PC-3 (cell line): ENCODE results near the gene ECHS1. TPM values are rescaled to one million over a fixed set of nuclear protein-coding genes. Genes with fewer than 3 reads are reported as not detected.
"Not testable (repeated sequence)": the region's sequence is repeated elsewhere in the genome, so short reads cannot be mapped to it uniquely, and the experiment has no call there.

Experiments used
- ATAC-seq: fragments of 200-7000 bp; cut with Tn5 transposase; 2 replicates; pipeline ENCODE4 v1.9.1; 2020; ENCODE audit warnings: mild to moderate bottlenecking, moderate library complexity
- BruUV-seq: library from RNA; stranded (reverse); fragments of 400-500 nt; replicated peaks from 2 replicates; lab custom pipeline; 2021; lab: Mats Ljungman, UMichigan
- CTCF ChIA-PET: fragments of 300-600 bp; sonication (Branson Sonifier 250); formaldehyde crosslinking; loops from one replicate; lab custom pipeline; 2022; ENCODE audit warnings: antibody characterized with exemption; lab: Charles Lee
- POLR2A ChIA-PET: fragments of 300-600 bp; sonication (Branson Sonifier 250); formaldehyde crosslinking; loops from one replicate; lab custom pipeline; 2022; ENCODE audit warnings: antibody characterized with exemption; ENCODE audit not compliant: unreplicated experiment; lab: Charles Lee
- DNase-seq: peaks from one replicate; pipeline ENCODE4 v3.0.0-alpha.2; 2015
- H2AFZ ChIP-seq: fragments of 300-600 bp; sonication (generic); 2 replicates; pipeline ENCODE4 v1.6.0; 2016; ENCODE audit warnings: antibody characterized with exemption, low read length
- H3F3A ChIP-seq: fragments of 300-600 bp; sonication (generic); one replicate; pipeline ENCODE4 v1.6.0; 2017; ENCODE audit warnings: antibody characterized with exemption, low read length, control low read depth, mild to moderate bottlenecking; ENCODE audit not compliant: unreplicated experiment
- H3K27ac ChIP-seq: fragments of 300-600 bp; sonication (generic); 2 replicates; pipeline ENCODE4 v1.5.1; 2016; ENCODE audit warnings: mild to moderate bottlenecking, low read length
- H3K27me3 ChIP-seq: fragments of 300-600 bp; sonication (generic); 2 replicates; pipeline ENCODE4 v1.6.1; 2016; ENCODE audit warnings: low read length, mixed read lengths
- H3K36me3 ChIP-seq: fragments of 300-600 bp; sonication (generic); 2 replicates; pipeline ENCODE4 v1.6.1; 2016; ENCODE audit warnings: low read depth, mixed run types, low read length, mixed read lengths
- H3K4me1 ChIP-seq: fragments of 300-600 bp; sonication (generic); 2 replicates; pipeline ENCODE4 v1.5.1; 2016; ENCODE audit warnings: low read length; ENCODE audit not compliant: insufficient read depth
- H3K4me2 ChIP-seq: fragments of 300-600 bp; sonication (generic); 2 replicates; pipeline ENCODE4 v1.6.0; 2016; ENCODE audit warnings: low read length
- H3K4me3 ChIP-seq: fragments of 300-600 bp; sonication (generic); 2 replicates; pipeline ENCODE4 v1.5.1; 2016; ENCODE audit warnings: mild to moderate bottlenecking, low read length, mixed read lengths
- H3K79me2 ChIP-seq: fragments of 300-600 bp; sonication (generic); 2 replicates; pipeline ENCODE4 v1.6.1; 2017; ENCODE audit warnings: low read length, mixed read lengths
- H3K9ac ChIP-seq: fragments of 300-600 bp; sonication (generic); 2 replicates; pipeline ENCODE4 v1.6.0; 2016; ENCODE audit warnings: mild to moderate bottlenecking, low read length
- H3K9me2 ChIP-seq: fragments of 300-600 bp; sonication (generic); replicated peaks from 2 replicates; pipeline ENCODE4 v1.6.1; 2016; ENCODE audit warnings: mixed run types, low read length, mixed read lengths
- H3K9me3 ChIP-seq: fragments of 300-600 bp; sonication (generic); 2 replicates; pipeline ENCODE4 v1.6.1; 2016; ENCODE audit warnings: low read length, mixed read lengths
- H4K20me1 ChIP-seq: fragments of 300-600 bp; sonication (generic); 2 replicates; pipeline ENCODE4 v1.6.1; 2016; ENCODE audit warnings: low read length, mixed read lengths
- CTCF ChIP-seq: fragments of 300-600 bp; sonication (generic); conservative IDR thresholded peaks from 2 replicates; pipeline ENCODE4 v1.5.1; 2017; ENCODE audit warnings: antibody characterized with exemption, low read depth, mild to moderate bottlenecking, low read length
- EZH2 ChIP-seq: fragments of 300-600 bp; sonication (generic); IDR thresholded peaks from one replicate; pipeline ENCODE4 v1.6.1; 2017; ENCODE audit warnings: antibody characterized with exemption, mild to moderate bottlenecking, low read length; ENCODE audit not compliant: unreplicated experiment
- EZH2phosphoT487 ChIP-seq: fragments of 300-600 bp; sonication (generic); IDR thresholded peaks from 2 replicates; pipeline ENCODE4 v1.6.1; 2018; ENCODE audit warnings: mild to moderate bottlenecking, antibody characterized with exemption, low read length, borderline replicate concordance
- intact Hi-C: fragments of 100-400 bp; cut with micrococcal nuclease; formaldehyde crosslinking; loops from 2 replicates; pipeline ENCODE4 v1.9.0; 2023
- total RNA-seq: library from RNA; depleted of rRNA; stranded (reverse); fragments of >200 nt; gene quantifications from 2 replicates; pipeline ENCODE4 v1.2.3, GENCODE V29; 2014

Gene ECHS1
- total RNA-seq, 1 experiment from 2014 or later = 120 TPM

- H4K20me1 ChIP-seq = no peaks in the 10 kb centered on the region
- H3K79me2 ChIP-seq = peaks cover 18% of the 10 kb centered on the region
- no peak overlapping the region for H3K9ac ChIP-seq
- H3F3A ChIP-seq = no peaks in the 10 kb centered on the region
- H3K36me3 ChIP-seq = peaks cover 27% of the 10 kb centered on the region
- ChIA-PET CTCF (no interaction called here), POLR2A (no interaction called here)
- no peaks in the 10 kb centered on the region for H3K9me2 ChIP-seq
- no peak for TF ChIP-seq CTCF
- TF ChIP-seq EZH2phosphoT487 = no peak
- TF ChIP-seq EZH2 = no peak
- peaks cover 15% of the 10 kb centered on the region; the same call in 1 of the 2 replicates for H3K9me3 ChIP-seq
- no peak overlapping the region for H3K27ac ChIP-seq
- intact Hi-C loops = no loop called here
- no peaks in the 10 kb centered on the region for H3K4me1 ChIP-seq
- no peak overlapping the region for H3K4me3 ChIP-seq
- H2AFZ ChIP-seq = no peak overlapping the region
- H3K4me2 ChIP-seq = no peak overlapping the region
- no TSS peak for BruUV-seq
- no peak for DNase-seq
- ATAC-seq = no peak
- no peaks in the 10 kb centered on the region for H3K27me3 ChIP-seq
Observed at GRCh38 chr10:133415752-133416151, 42.6 kb upstream of the ECHS1 start.

DNA sequence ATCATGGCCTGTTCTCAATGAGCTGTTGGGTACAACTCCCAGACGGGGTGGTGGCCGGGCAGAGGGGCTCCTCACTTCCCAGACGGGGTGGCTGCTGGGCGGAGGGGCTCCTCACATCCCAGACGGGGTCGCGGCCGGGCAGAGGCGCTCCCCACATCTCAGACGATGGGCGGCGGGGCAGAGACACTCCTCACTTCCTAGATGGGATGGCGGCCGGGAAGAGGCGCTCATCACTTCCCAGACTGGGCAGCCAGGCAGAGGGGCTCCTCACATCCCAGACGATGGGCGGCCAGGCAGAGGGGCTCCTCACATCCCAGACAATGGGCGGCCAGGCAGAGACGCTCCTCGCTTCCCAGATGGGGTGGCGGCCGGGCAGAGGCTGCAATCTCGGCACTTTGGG is 41.2 kb upstream of the ECHS1 start:
- H3K27me3 ChIP-seq, H3K27ac ChIP-seq, intact Hi-C loops, H3K9me2 ChIP-seq, H3K9ac ChIP-seq, DNase-seq, H2AFZ ChIP-seq, H4K20me1 ChIP-seq, POLR2A ChIA-PET, ATAC-seq, H3F3A ChIP-seq, CTCF ChIA-PET, H3K4me2 ChIP-seq, H3K4me3 ChIP-seq, BruUV-seq, H3K4me1 ChIP-seq: not testable (repeated sequence)
- Histone ChIP-seq H3K79me2 (peaks cover 30% of the 10 kb centered on the region), H3K36me3 (peaks cover 40% of the 10 kb centered on the region), H3K9me3 (peaks cover 15% of the 10 kb centered on the region; the same call in 1 of the 2 replicates)

DNA sequence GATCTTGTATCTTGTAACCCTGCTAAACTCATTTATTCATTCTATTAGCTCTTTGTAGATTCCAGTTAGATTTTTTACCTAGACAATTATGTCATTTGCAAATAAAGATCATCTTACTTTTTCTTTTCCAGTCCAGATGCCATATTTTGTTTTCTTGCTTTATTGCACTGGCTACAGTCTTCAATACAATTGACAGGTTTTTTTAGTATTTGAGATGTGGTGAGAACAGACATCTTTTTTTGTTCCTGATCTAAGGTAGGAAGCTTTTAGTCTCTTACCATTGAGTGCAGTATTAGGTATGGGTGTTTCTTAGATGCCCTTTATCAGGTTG is 39.2 kb upstream of the ECHS1 start:
- Histone ChIP-seq H2AFZ (no peak overlapping the region), H3K79me2 (peaks cover 50% of the 10 kb centered on the region), H3F3A (no peaks in the 10 kb centered on the region), H3K9ac (no peak overlapping the region), H3K9me2 (no peaks in the 10 kb centered on the region), H3K4me3 (no peak overlapping the region), H3K36me3 (peaks cover 55% of the 10 kb centered on the region), H3K27ac (no peak overlapping the region), H3K27me3 (no peaks in the 10 kb centered on the region), H3K4me1 (no peaks in the 10 kb centered on the region), H3K4me2 (no peak overlapping the region), H3K9me3 (peaks cover 15% of the 10 kb centered on the region; the same call in 1 of the 2 replicates), H4K20me1 (no peaks in the 10 kb centered on the region)
- intact Hi-C loops = no loop called here
- DNase-seq = no peak
- ChIA-PET POLR2A (interaction anchor here (0.6 kb wide), 1 partner anchor 51 kb away, joined by 7 read pairs; no protein-coding TSS in a partner anchor), CTCF (no interaction called here)
- no TSS peak for BruUV-seq
- ATAC-seq = no peak
- TF ChIP-seq EZH2phosphoT487 (no peak), EZH2 (no peak), CTCF (no peak)
